ENCODE data around the gene F12.

Gene F12

GRCh38 chr5:177358370-177358819 lies 51.0 kb downstream of the F12 start:
- H3K4me2 ChIP-seq (ENCODE audit: low read length, poor library complexity, severe bottlenecking) = no peak overlapping the region
- H2BK5ac ChIP-seq (ENCODE audit: low read depth, low read length, poor library complexity, severe bottlenecking) = no peak overlapping the region
- H3K9ac ChIP-seq (ENCODE audit: low read length) = no peak overlapping the region
- no peak for DNase-seq
- peaks cover 7% of the 10 kb centered on the region for H3K9me3 ChIP-seq (ENCODE audit: control insufficient read depth, low read length)
- no peak overlapping the region for H4K8ac ChIP-seq (ENCODE audit: low read length)
- WGBS = 77% methylated on average over 5 of the region's 5 CpGs
- H3K4ac ChIP-seq (ENCODE audit: low read depth in 1 of 2, low read length in 2 of 2) = peak overlapping the region; percentile 24 to 76
- peaks cover 16% of the 10 kb centered on the region for H3K4me1 ChIP-seq (ENCODE audit: control insufficient read depth, insufficient read depth, low read depth, low read length)
- H3K36me3 ChIP-seq (ENCODE audit: control insufficient read depth in 1 of 2, insufficient read depth in 2 of 2, low read depth in 1 of 2, low read length in 2 of 2) = no peaks in the 10 kb centered on the region
- H3K27ac ChIP-seq (ENCODE audit: low read length, poor library complexity, severe bottlenecking) = no peak overlapping the region
- peak overlapping the region in 1 of 2 experiments; percentile 14 for H3K4me3 ChIP-seq (ENCODE audit: insufficient read depth in 1 of 2, low read depth in 1 of 2, low read length in 2 of 2)
- H3K14ac ChIP-seq (ENCODE audit: low read length in 2 of 2) = peak overlapping the region in 1 of 2 experiments; percentile 82
- H2BK15ac ChIP-seq (ENCODE audit: low read depth, poor library complexity, severe bottlenecking) = peak overlapping the region; percentile 29
- peak overlapping the region; percentile 92 for H4K91ac ChIP-seq (ENCODE audit: low read length)
- peak overlapping the region; percentile 53 for H2AK5ac ChIP-seq (ENCODE audit: low read length, severe bottlenecking)
- no peaks in the 10 kb centered on the region for H3K79me1 ChIP-seq (replicated peaks; ENCODE audit: low read length, poor library complexity, severe bottlenecking)
- no peak overlapping the region for H2BK120ac ChIP-seq (ENCODE audit: low read depth, low read length)
- H3K27me3 ChIP-seq (ENCODE audit: control insufficient read depth in 1 of 2, insufficient read depth in 1 of 2, low read length in 2 of 2) = peaks cover 0 to 65% of the 10 kb centered on the region in 2 experiments
- H2AFZ ChIP-seq (ENCODE audit: low read depth, low read length) = no peak overlapping the region
- H3K18ac ChIP-seq (ENCODE audit: low read depth in 1 of 2, low read length in 2 of 2) = peak overlapping the region; percentile 61 to 85
- H2BK12ac ChIP-seq (ENCODE audit: low read length in 2 of 2) = peak overlapping the region; percentile 81 to 88
- H3K23ac ChIP-seq (ENCODE audit: low read length in 2 of 2) = no peak overlapping the region

GRCh38 chr5:177357459-177358351 lies 51.7 kb downstream of the F12 start, which contains the start of gene RGS14:
Gene RGS14, plus strand, starts transcription at chr5:177357924. Its CDS starts 101 bp downstream, at chr5:177358025.
- peak within 1 kb of the TSS; percentile 81 to 88 for H2BK12ac ChIP-seq (ENCODE audit: low read length in 2 of 2)
- no peak within 1 kb of the TSS for H3K27ac ChIP-seq (ENCODE audit: low read length, poor library complexity, severe bottlenecking)
- peak within 1 kb of the TSS in 1 of 2 experiments; percentile 14 for H3K4me3 ChIP-seq (ENCODE audit: insufficient read depth in 1 of 2, low read depth in 1 of 2, low read length in 2 of 2)
- no peak within 1 kb of the TSS for H3K4me2 ChIP-seq (ENCODE audit: low read length, poor library complexity, severe bottlenecking)
- peaks cover 0 to 62% of the 10 kb centered on the region in 2 experiments for H3K27me3 ChIP-seq (ENCODE audit: control insufficient read depth in 1 of 2, insufficient read depth in 1 of 2, low read length in 2 of 2)
- peak within 1 kb of the TSS; percentile 51 for H2BK120ac ChIP-seq (ENCODE audit: low read depth, low read length)
- peak within 1 kb of the TSS; percentile 53 for H2AK5ac ChIP-seq (ENCODE audit: low read length, severe bottlenecking)
- H3K9ac ChIP-seq (ENCODE audit: low read length) = no peak within 1 kb of the TSS
- peak within 1 kb of the TSS; percentile 42 for H2AFZ ChIP-seq (ENCODE audit: low read depth, low read length)
- H4K8ac ChIP-seq (ENCODE audit: low read length) = peak within 1 kb of the TSS; percentile 81
- peak within 1 kb of the TSS; percentile 29 for H2BK15ac ChIP-seq (ENCODE audit: low read depth, poor library complexity, severe bottlenecking)
- WGBS = 64% methylated on average over 37 of the region's 37 CpGs
- H3K9me3 ChIP-seq (ENCODE audit: control insufficient read depth, low read length) = peaks cover 7% of the 10 kb centered on the region
- peak within 1 kb of the TSS in 1 of 2 experiments; percentile 83 for H3K14ac ChIP-seq (ENCODE audit: low read length in 2 of 2)
- peak within 1 kb of the TSS; percentile 61 to 85 for H3K18ac ChIP-seq (ENCODE audit: low read depth in 1 of 2, low read length in 2 of 2)
- peak within 1 kb of the TSS; percentile 92 for H4K91ac ChIP-seq (ENCODE audit: low read length)
- H3K4me1 ChIP-seq (ENCODE audit: control insufficient read depth, insufficient read depth, low read depth, low read length) = peaks cover 12% of the 10 kb centered on the region
- DNase-seq = peak; percentile 73
- no peaks in the 10 kb centered on the region for H3K79me1 ChIP-seq (replicated peaks; ENCODE audit: low read length, poor library complexity, severe bottlenecking)
- H3K23ac ChIP-seq (ENCODE audit: low read length in 2 of 2) = no peak within 1 kb of the TSS
- no peaks in the 10 kb centered on the region for H3K36me3 ChIP-seq (ENCODE audit: control insufficient read depth in 1 of 2, insufficient read depth in 2 of 2, low read depth in 1 of 2, low read length in 2 of 2)
- H2BK5ac ChIP-seq (ENCODE audit: low read depth, low read length, poor library complexity, severe bottlenecking) = no peak within 1 kb of the TSS
- peak within 1 kb of the TSS; percentile 76 to 88 for H3K4ac ChIP-seq (ENCODE audit: low read depth in 1 of 2, low read length in 2 of 2)

- Histone ChIP-seq H2BK12ac (ENCODE audit: low read length in 2 of 2) (peak overlapping the region in 1 of 2 experiments; percentile 79), H2BK5ac (ENCODE audit: low read depth, low read length, poor library complexity, severe bottlenecking) (no peak overlapping the region), H3K4me2 (ENCODE audit: low read length, poor library complexity, severe bottlenecking) (no peak overlapping the region), H2BK15ac (ENCODE audit: low read depth, poor library complexity, severe bottlenecking) (no peak overlapping the region), H2AFZ (ENCODE audit: low read depth, low read length) (no peak overlapping the region), H3K4ac (ENCODE audit: low read depth in 1 of 2, low read length in 2 of 2) (no peak overlapping the region), H3K36me3 (ENCODE audit: control insufficient read depth in 1 of 2, insufficient read depth in 2 of 2, low read depth in 1 of 2, low read length in 2 of 2) (no peaks in the 10 kb centered on the region), H3K4me1 (ENCODE audit: control insufficient read depth, insufficient read depth, low read depth, low read length) (peaks cover 13% of the 10 kb centered on the region), H2AK5ac (ENCODE audit: low read length, severe bottlenecking) (no peak overlapping the region), H3K79me1 (replicated peaks; ENCODE audit: low read length, poor library complexity, severe bottlenecking) (no peaks in the 10 kb centered on the region), H3K18ac (ENCODE audit: low read depth in 1 of 2, low read length in 2 of 2) (peak overlapping the region in 1 of 2 experiments; percentile 55), H3K23ac (ENCODE audit: low read length in 2 of 2) (no peak overlapping the region), H2BK120ac (ENCODE audit: low read depth, low read length) (no peak overlapping the region), H4K8ac (ENCODE audit: low read length) (peak overlapping the region; percentile 56), H3K14ac (ENCODE audit: low read length in 2 of 2) (no peak overlapping the region), H3K27me3 (ENCODE audit: control insufficient read depth in 1 of 2, insufficient read depth in 1 of 2, low read length in 2 of 2) (peaks cover 0 to 56% of the 10 kb centered on the region in 2 experiments), H3K9ac (ENCODE audit: low read length) (no peak overlapping the region), H3K27ac (ENCODE audit: low read length, poor library complexity, severe bottlenecking) (no peak overlapping the region), H3K4me3 (ENCODE audit: insufficient read depth in 1 of 2, low read depth in 1 of 2, low read length in 2 of 2) (no peak overlapping the region), H4K91ac (ENCODE audit: low read length) (no peak overlapping the region), H3K9me3 (ENCODE audit: control insufficient read depth, low read length) (peaks cover 7% of the 10 kb centered on the region)
- 97% methylated on average over 5 of the region's 5 CpGs for WGBS
- no peak for DNase-seq
Measured at GRCh38 chr5:177357146-177357458, 52.3 kb downstream of the F12 start.

GRCh38 chr5:177356746-177357145 lies 52.6 kb downstream of the F12 start:
- Histone ChIP-seq H2AFZ (ENCODE audit: low read depth, low read length) (no peak overlapping the region), H2BK120ac (ENCODE audit: low read depth, low read length) (no peak overlapping the region), H2BK5ac (ENCODE audit: low read depth, low read length, poor library complexity, severe bottlenecking) (no peak overlapping the region), H3K9me3 (ENCODE audit: control insufficient read depth, low read length) (peaks cover 7% of the 10 kb centered on the region), H3K27ac (ENCODE audit: low read length, poor library complexity, severe bottlenecking) (no peak overlapping the region), H4K8ac (ENCODE audit: low read length) (no peak overlapping the region), H2BK15ac (ENCODE audit: low read depth, poor library complexity, severe bottlenecking) (no peak overlapping the region), H3K18ac (ENCODE audit: low read depth in 1 of 2, low read length in 2 of 2) (no peak overlapping the region), H3K4me3 (ENCODE audit: insufficient read depth in 1 of 2, low read depth in 1 of 2, low read length in 2 of 2) (no peak overlapping the region), H3K9ac (ENCODE audit: low read length) (no peak overlapping the region), H3K14ac (ENCODE audit: low read length in 2 of 2) (no peak overlapping the region), H3K4ac (ENCODE audit: low read depth in 1 of 2, low read length in 2 of 2) (no peak overlapping the region), H3K27me3 (ENCODE audit: control insufficient read depth in 1 of 2, insufficient read depth in 1 of 2, low read length in 2 of 2) (peaks cover 0 to 54% of the 10 kb centered on the region in 2 experiments), H2BK12ac (ENCODE audit: low read length in 2 of 2) (no peak overlapping the region), H3K79me1 (replicated peaks; ENCODE audit: low read length, poor library complexity, severe bottlenecking) (no peaks in the 10 kb centered on the region), H4K91ac (ENCODE audit: low read length) (no peak overlapping the region), H3K4me2 (ENCODE audit: low read length, poor library complexity, severe bottlenecking) (no peak overlapping the region), H3K36me3 (ENCODE audit: control insufficient read depth in 1 of 2, insufficient read depth in 2 of 2, low read depth in 1 of 2, low read length in 2 of 2) (no peaks in the 10 kb centered on the region), H3K23ac (ENCODE audit: low read length in 2 of 2) (no peak overlapping the region), H3K4me1 (ENCODE audit: control insufficient read depth, insufficient read depth, low read depth, low read length) (peaks cover 15% of the 10 kb centered on the region), H2AK5ac (ENCODE audit: low read length, severe bottlenecking) (no peak overlapping the region)
- no peak for DNase-seq
- 76% methylated on average over 3 of the region's 3 CpGs for WGBS
